DND-41 (cell line): Measurements from ENCODE around the gene EGF.

Experiments used
- ATAC-seq: fragments of 200-7000 bp; cut with Tn5 transposase; 3 replicates; pipeline ENCODE4 v1.9.1; 2021; ENCODE audit warnings: low read depth; ENCODE audit not compliant: insufficient read depth
- DNase-seq: peaks from one replicate; pipeline ENCODE4 v3.0.0-alpha.2; 2020
- H2AFZ ChIP-seq: 2 replicates; pipeline ENCODE4 v1.6.0; 2012; ENCODE audit warnings: low read depth, low read length
- H3K27ac ChIP-seq: 2 replicates; pipeline ENCODE4 v1.5.1; 2012; ENCODE audit warnings: low read length, inconsistent platforms
- H3K27me3 ChIP-seq: fragments of 200-600 bp; sonication (generic); 2 replicates; pipeline ENCODE4 v1.6.0; 2012; ENCODE audit warnings: low read length, mild to moderate bottlenecking, inconsistent platforms; ENCODE audit not compliant: insufficient read depth, poor library complexity
- H3K36me3 ChIP-seq: 2 replicates; pipeline ENCODE4 v1.5.1; 2012; ENCODE audit warnings: low read length, inconsistent platforms; ENCODE audit not compliant: insufficient read depth
- H3K4me1 ChIP-seq: 2 replicates; pipeline ENCODE4 v1.5.1; 2012; ENCODE audit warnings: mild to moderate bottlenecking, low read length; ENCODE audit not compliant: insufficient read depth
- H3K4me2 ChIP-seq: 2 replicates; pipeline ENCODE4 v1.6.0; 2012; ENCODE audit warnings: mild to moderate bottlenecking, moderate library complexity, low read length, inconsistent platforms; ENCODE audit not compliant: insufficient read depth
- H3K4me3 ChIP-seq, 2 experiments: fragments of 200-600 bp in 1 of 2; shearing (Covaris generic) in 1 of 2; 2 replicates each; pipeline ENCODE4 v1.5.1; 2012 to 2016; ENCODE audit warnings: inconsistent platforms in 2 of 2, low read length in 2 of 2, mild to moderate bottlenecking in 2 of 2, low read depth in 1 of 2, moderate library complexity in 1 of 2
- H3K79me2 ChIP-seq: 2 replicates; pipeline ENCODE4 v1.6.0; 2012; ENCODE audit warnings: low read length, inconsistent platforms; ENCODE audit not compliant: insufficient read depth
- H3K9ac ChIP-seq: 2 replicates; pipeline ENCODE4 v1.6.0; 2012; ENCODE audit warnings: low read depth, mild to moderate bottlenecking, inconsistent platforms, low read length, moderate library complexity
- H3K9me3 ChIP-seq: 2 replicates; pipeline ENCODE4 v1.5.1; 2012; ENCODE audit warnings: low read length, moderate library complexity, mild to moderate bottlenecking, inconsistent platforms; ENCODE audit not compliant: insufficient read depth, severe bottlenecking
- H4K20me1 ChIP-seq: 2 replicates; pipeline ENCODE4 v1.6.0; 2012; ENCODE audit warnings: low read length; ENCODE audit not compliant: insufficient read depth
- CTCF ChIP-seq: IDR thresholded peaks from 2 replicates; pipeline ENCODE4 v1.5.1; 2012; ENCODE audit warnings: borderline replicate concordance, low read length, moderate library complexity, mild to moderate bottlenecking; ENCODE audit not compliant: poor library complexity, severe bottlenecking; ENCODE audit errors: extremely low read depth
- EZH2 ChIP-seq: IDR thresholded peaks from 3 replicates; pipeline ENCODE4 v1.6.1; 2012; ENCODE audit warnings: borderline replicate concordance, low read depth, mild to moderate bottlenecking, moderate library complexity, low read length, inconsistent platforms; ENCODE audit not compliant: severe bottlenecking

EGF gene

GRCh38 chr4:110041735-110042134, 129.1 kb downstream of the EGF start:
- no peaks in the 10 kb centered on the region for H3K9me3 ChIP-seq
- no peak for DNase-seq
- TF ChIP-seq CTCF: no peak
- no peak for TF ChIP-seq EZH2
- ATAC-seq: no peak
- H3K9ac ChIP-seq: peak overlapping the region; percentile 26
- H3K36me3 ChIP-seq: peaks cover 4% of the 10 kb centered on the region; the same call in 1 of the 2 replicates
- H3K27ac ChIP-seq: peak overlapping the region; percentile 80
- no peak overlapping the region for H3K4me3 ChIP-seq
- no peaks in the 10 kb centered on the region for H4K20me1 ChIP-seq
- no peak overlapping the region for H2AFZ ChIP-seq
- H3K79me2 ChIP-seq: no peaks in the 10 kb centered on the region
- no peaks in the 10 kb centered on the region for H3K27me3 ChIP-seq
- peak overlapping the region; percentile 58; the same call in 1 of the 2 replicates for H3K4me2 ChIP-seq
- H3K4me1 ChIP-seq: peaks cover 38% of the 10 kb centered on the region

- Histone ChIP-seq H4K20me1 (no peaks in the 10 kb centered on the region), H3K9me3 (no peaks in the 10 kb centered on the region), H3K4me2 (peak overlapping the region; percentile 58), H3K9ac (peak overlapping the region; percentile 45), H2AFZ (0 out of 2 replicates have a peak overlapping the region, but pooled peaks have one; percentile 26), H3K79me2 (no peaks in the 10 kb centered on the region), H3K36me3 (peaks cover 4% of the 10 kb centered on the region; the same call in 1 of the 2 replicates), H3K4me3 (peak overlapping the region in 1 of 2 experiments; percentile 29; a peak in 2 of 4 replicates), H3K4me1 (peaks cover 38% of the 10 kb centered on the region), H3K27ac (peak overlapping the region; percentile 80), H3K27me3 (no peaks in the 10 kb centered on the region)
- ATAC-seq: peak; percentile 91
- peak; percentile 90 for DNase-seq
- TF ChIP-seq CTCF: no peak
- no peak for TF ChIP-seq EZH2
Measured at GRCh38 chr4:110042545-110043517, 130.1 kb downstream of the EGF start.

GRCh38 chr4:110046588-110047049, 133.9 kb downstream of the EGF start:
- Histone ChIP-seq H3K4me2 (no peak overlapping the region), H4K20me1 (no peaks in the 10 kb centered on the region), H2AFZ (no peak overlapping the region), H3K9me3 (no peaks in the 10 kb centered on the region), H3K4me3 (no peak overlapping the region), H3K79me2 (no peaks in the 10 kb centered on the region), H3K9ac (no peak overlapping the region), H3K27me3 (no peaks in the 10 kb centered on the region), H3K36me3 (peaks cover 18% of the 10 kb centered on the region), H3K27ac (no peak overlapping the region; the same call in 1 of the 2 replicates), H3K4me1 (peaks cover 32% of the 10 kb centered on the region)
- TF ChIP-seq CTCF: no peak
- TF ChIP-seq EZH2: no peak
- ATAC-seq (no peak), DNase-seq (no peak)
